ENCODE data around the gene PPHLN1. TPM values are rescaled to one million over a fixed set of nuclear protein-coding genes. Genes with fewer than 3 reads are reported as not detected.

Gene PPHLN1
- total and polyA plus RNA-seq, 12 donors = 15.4 to 41.8 (median 32.1) TPM

GRCh38 chr12:42458575-42458974 lies 132.6 kb downstream of the PPHLN1 start:
- intact Hi-C loops (cut with DNase I) = no loop called here
- H3K36me3 ChIP-seq = peaks cover 0 to 74% (median 19%) of the 10 kb centered on the region in 9 donors

GRCh38 chr12:42459336-42459847 lies 133.4 kb downstream of the PPHLN1 start:
- no peaks in the 10 kb centered on the region for H3K27me3 ChIP-seq
- H3K36me3 ChIP-seq = peaks cover 0 to 82% (median 27%) of the 10 kb centered on the region in 9 donors
- no peak overlapping the region for H3K4me3 ChIP-seq
- WGBS, 2 donors = 85 to 86% methylated on average over 12 of the region's 12 CpGs
- H3K9me3 ChIP-seq = no peaks in the 10 kb centered on the region
- no peak for DNase-seq
- TF ChIP-seq, protein P1, sequence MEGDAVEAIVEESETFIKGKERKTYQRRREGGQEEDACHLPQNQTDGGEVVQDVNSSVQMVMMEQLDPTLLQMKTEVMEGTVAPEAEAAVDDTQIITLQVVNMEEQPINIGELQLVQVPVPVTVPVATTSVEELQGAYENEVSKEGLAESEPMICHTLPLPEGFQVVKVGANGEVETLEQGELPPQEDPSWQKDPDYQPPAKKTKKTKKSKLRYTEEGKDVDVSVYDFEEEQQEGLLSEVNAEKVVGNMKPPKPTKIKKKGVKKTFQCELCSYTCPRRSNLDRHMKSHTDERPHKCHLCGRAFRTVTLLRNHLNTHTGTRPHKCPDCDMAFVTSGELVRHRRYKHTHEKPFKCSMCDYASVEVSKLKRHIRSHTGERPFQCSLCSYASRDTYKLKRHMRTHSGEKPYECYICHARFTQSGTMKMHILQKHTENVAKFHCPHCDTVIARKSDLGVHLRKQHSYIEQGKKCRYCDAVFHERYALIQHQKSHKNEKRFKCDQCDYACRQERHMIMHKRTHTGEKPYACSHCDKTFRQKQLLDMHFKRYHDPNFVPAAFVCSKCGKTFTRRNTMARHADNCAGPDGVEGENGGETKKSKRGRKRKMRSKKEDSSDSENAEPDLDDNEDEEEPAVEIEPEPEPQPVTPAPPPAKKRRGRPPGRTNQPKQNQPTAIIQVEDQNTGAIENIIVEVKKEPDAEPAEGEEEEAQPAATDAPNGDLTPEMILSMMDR (IDR thresholded peaks at IDR 0.05) = no peak
- no peak overlapping the region for H3K27ac ChIP-seq
- H3K4me1 ChIP-seq = peaks cover 0 to 15% (median 9%) of the 10 kb centered on the region in 9 donors
- ATAC-seq = no peak
- intact Hi-C loops (cut with DNase I) = no loop called here

More at GRCh38 chr12:42458575-42458974, 132.6 kb downstream of the PPHLN1 start:
- H3K27ac ChIP-seq = no peak overlapping the region
- H3K4me3 ChIP-seq = no peak overlapping the region
- H3K9me3 ChIP-seq = no peaks in the 10 kb centered on the region
- ATAC-seq = no peak
- H3K4me1 ChIP-seq = peaks cover 0 to 15% (median 9%) of the 10 kb centered on the region in 9 donors
- 89 to 91% methylated on average over 2 of the region's 2 CpGs for WGBS, 2 donors
- TF ChIP-seq, protein P1 (IDR thresholded peaks at IDR 0.05) = no peak
- no peak for DNase-seq
- no peaks in the 10 kb centered on the region for H3K27me3 ChIP-seq

DNA sequence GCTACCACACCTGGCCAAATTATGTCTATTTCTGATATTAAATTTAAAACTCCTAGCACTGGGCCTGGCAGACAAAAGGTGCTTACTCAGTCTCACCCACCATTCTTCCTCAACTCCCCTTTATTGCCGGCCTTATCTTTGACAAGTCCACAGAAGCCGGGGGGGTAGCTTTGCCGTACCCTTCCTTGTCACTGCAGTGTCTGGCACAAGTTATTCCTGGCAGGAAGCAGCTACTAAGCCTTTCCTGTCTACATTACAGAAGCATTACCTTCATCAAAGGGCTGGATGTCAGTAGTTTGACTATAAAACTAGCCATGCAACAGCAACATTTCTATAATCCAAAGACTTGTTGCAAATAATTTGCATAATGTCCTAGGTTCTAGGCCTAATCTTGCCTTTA lies 136.5 kb downstream of the PPHLN1 start:
- 11 to 19% methylated on average over 3 of the region's 3 CpGs for WGBS, 2 donors

GRCh38 chr12:42463671-42464070 lies 137.7 kb downstream of the PPHLN1 start:
- Histone ChIP-seq H3K4me3 (no peak overlapping the region), H3K4me1 (peaks cover 2 to 26% (median 15%) of the 10 kb centered on the region in 9 donors), H3K9me3 (no peaks in the 10 kb centered on the region), H3K27me3 (no peaks in the 10 kb centered on the region), H3K36me3 (peaks cover 0 to 99% (median 48%) of the 10 kb centered on the region in 9 donors), H3K27ac (no peak overlapping the region)
- intact Hi-C loops (cut with DNase I) = no loop called here
- ATAC-seq = no peak
- TF ChIP-seq, protein P1 (IDR thresholded peaks at IDR 0.05) = no peak
- DNase-seq = no peak
- 97 to 99% methylated on average over 4 of the region's 4 CpGs for WGBS, 2 donors

More for the DNA sequence above, 136.5 kb downstream of the PPHLN1 start:
- no peaks in the 10 kb centered on the region for H3K27me3 ChIP-seq
- peaks cover 0 to 15% (median 9%) of the 10 kb centered on the region in 9 donors for H3K4me1 ChIP-seq
- peaks cover 0 to 99% (median 36%) of the 10 kb centered on the region in 9 donors for H3K36me3 ChIP-seq
- TF ChIP-seq, protein P1 (IDR thresholded peaks at IDR 0.05) = no peak
- ATAC-seq (peak in 3 of 8 donors; percentile 36 to 62 (median 46)), DNase-seq (no peak)
- no peaks in the 10 kb centered on the region for H3K9me3 ChIP-seq
- intact Hi-C loops (cut with DNase I) = no loop called here
- no peak overlapping the region for H3K4me3 ChIP-seq
- peak overlapping the region in 4 of 10 donors; percentile 8 to 39 (median 22) for H3K27ac ChIP-seq

Data from heart right ventricle (tissue), 16 donors.